HG02973 (cell line): ENCODE data around the gene MINDY4.

ENCODE experiments used
- ATAC-seq: cut with Tn5 transposase; IDR thresholded peaks from one replicate; pipeline ENCODE4 v1.9.1; 2021; ENCODE audit warnings: moderate library complexity; ENCODE audit not compliant: unreplicated experiment

The MINDY4 gene

GRCh38 chr7:30912986-30913811 lies 142.0 kb downstream of the MINDY4 start:
- no peak for ATAC-seq

- no peak for ATAC-seq
These were observed 142.8 kb downstream of the MINDY4 start for GRCh38 chr7:30913821-30914515.

- ATAC-seq: no peak
These were observed 143.4 kb downstream of the MINDY4 start for GRCh38 chr7:30914596-30914995.

- ATAC-seq: no peak
These were observed 143.9 kb downstream of the MINDY4 start for GRCh38 chr7:30915005-30915601.

- no peak for ATAC-seq
These were observed 144.5 kb downstream of the MINDY4 start for GRCh38 chr7:30915751-30916150.

GRCh38 chr7:30916255-30916654 lies 145.0 kb downstream of the MINDY4 start:
- ATAC-seq: no peak

- no peak for ATAC-seq
These were observed 145.6 kb downstream of the MINDY4 start for GRCh38 chr7:30916767-30917166.

GRCh38 chr7:30917216-30917893 lies 146.1 kb downstream of the MINDY4 start:
- ATAC-seq: no peak

GRCh38 chr7:30918676-30919075 lies 147.5 kb downstream of the MINDY4 start:
- ATAC-seq: no peak

GRCh38 chr7:30920021-30920583 lies 148.9 kb downstream of the MINDY4 start:
- no peak for ATAC-seq

- ATAC-seq: no peak
These were observed 149.6 kb downstream of the MINDY4 start for GRCh38 chr7:30920584-30921539.

GRCh38 chr7:30921540-30922401 lies 150.6 kb downstream of the MINDY4 start:
- no peak for ATAC-seq

- ATAC-seq: no peak
These were observed 151.4 kb downstream of the MINDY4 start for GRCh38 chr7:30922596-30922995.

- ATAC-seq: no peak
These were observed 152.0 kb downstream of the MINDY4 start for GRCh38 chr7:30923009-30923773.

GRCh38 chr7:30923774-30924413 lies 152.7 kb downstream of the MINDY4 start:
- ATAC-seq: no peak

- no peak for ATAC-seq
These were observed 153.4 kb downstream of the MINDY4 start for GRCh38 chr7:30924624-30925023.

GRCh38 chr7:30925117-30925516 lies 153.9 kb downstream of the MINDY4 start:
- no peak for ATAC-seq

- no peak for ATAC-seq
These were observed 154.7 kb downstream of the MINDY4 start for GRCh38 chr7:30925913-30926312.
